BLaER1 (cell line): ENCODE data around the gene ARHGAP12.

Experiments
- H3K27ac ChIP-seq: shearing (Covaris generic); formaldehyde crosslinking; 2 replicates; pipeline ENCODE4 v1.8.1; 2022
- H3K27me3 ChIP-seq: shearing (Covaris generic); formaldehyde crosslinking; 2 replicates; pipeline ENCODE4 v1.8.1; 2022
- H3K36me3 ChIP-seq: shearing (Covaris generic); formaldehyde crosslinking; 2 replicates; pipeline ENCODE4 v1.8.1; 2022
- H3K4me1 ChIP-seq: shearing (Covaris generic); formaldehyde crosslinking; 2 replicates; pipeline ENCODE4 v1.8.1; 2022
- H3K4me2 ChIP-seq: shearing (Covaris generic); formaldehyde crosslinking; 2 replicates; pipeline ENCODE4 v1.8.1; 2022
- H3K4me3 ChIP-seq: shearing (Covaris generic); formaldehyde crosslinking; 2 replicates; pipeline ENCODE4 v1.8.1; 2022
- H3K9ac ChIP-seq: shearing (Covaris generic); formaldehyde crosslinking; 2 replicates; pipeline ENCODE4 v1.8.1; 2022
- H3K9me3 ChIP-seq: shearing (Covaris generic); formaldehyde crosslinking; 2 replicates; pipeline ENCODE4 v1.8.1; 2022
- H4K20me1 ChIP-seq: shearing (Covaris generic); formaldehyde crosslinking; 2 replicates; pipeline ENCODE4 v1.8.1; 2022
- Cebpa-rat ChIP-seq: shearing (Covaris generic); IDR thresholded peaks from 2 replicates; pipeline ENCODE4 v1.8.1; 2022

Gene ARHGAP12

GRCh38 chr10:31948021-31948420, 19.4 kb upstream of the ARHGAP12 start:
- TF ChIP-seq Cebpa-rat: no peak
- Histone ChIP-seq H3K36me3 (no peaks in the 10 kb centered on the region), H3K27me3 (no peaks in the 10 kb centered on the region), H3K4me1 (peaks cover 14% of the 10 kb centered on the region), H4K20me1 (no peaks in the 10 kb centered on the region), H3K4me2 (no peak overlapping the region), H3K4me3 (no peak overlapping the region), H3K27ac (no peak overlapping the region), H3K9ac (no peak overlapping the region), H3K9me3 (peaks cover 15% of the 10 kb centered on the region)

GRCh38 chr10:31947144-31947926, 18.7 kb upstream of the ARHGAP12 start:
- Histone ChIP-seq H3K4me2 (no peak overlapping the region), H3K9me3 (peaks cover 15% of the 10 kb centered on the region), H3K4me3 (no peak overlapping the region), H3K27ac (no peak overlapping the region), H3K9ac (no peak overlapping the region), H4K20me1 (no peaks in the 10 kb centered on the region), H3K36me3 (no peaks in the 10 kb centered on the region), H3K4me1 (peaks cover 8% of the 10 kb centered on the region), H3K27me3 (no peaks in the 10 kb centered on the region)
- no peak for TF ChIP-seq Cebpa-rat

- H3K4me1 ChIP-seq: no peaks in the 10 kb centered on the region
- H3K36me3 ChIP-seq: no peaks in the 10 kb centered on the region
- H3K9me3 ChIP-seq: peaks cover 7% of the 10 kb centered on the region
- H3K4me2 ChIP-seq: no peak overlapping the region
- H4K20me1 ChIP-seq: no peaks in the 10 kb centered on the region
- no peak overlapping the region for H3K27ac ChIP-seq
- no peak overlapping the region for H3K4me3 ChIP-seq
- no peaks in the 10 kb centered on the region for H3K27me3 ChIP-seq
- no peak overlapping the region for H3K9ac ChIP-seq
- no peak for TF ChIP-seq Cebpa-rat
Measured at GRCh38 chr10:31945392-31945791, 16.8 kb upstream of the ARHGAP12 start.

- Histone ChIP-seq H3K9ac (no peak overlapping the region), H3K4me2 (no peak overlapping the region)
Measured at GRCh38 chr10:31944071-31944433, 15.4 kb upstream of the ARHGAP12 start.

GRCh38 chr10:31942892-31943291, 14.3 kb upstream of the ARHGAP12 start:
- Histone ChIP-seq H4K20me1 (no peaks in the 10 kb centered on the region), H3K9me3 (no peaks in the 10 kb centered on the region), H3K27me3 (no peaks in the 10 kb centered on the region), H3K4me1 (no peaks in the 10 kb centered on the region), H3K4me3 (no peak overlapping the region), H3K36me3 (no peaks in the 10 kb centered on the region), H3K27ac (no peak overlapping the region), H3K9ac (no peak overlapping the region), H3K4me2 (no peak overlapping the region)
- no peak for TF ChIP-seq Cebpa-rat

More at GRCh38 chr10:31944071-31944433, 15.4 kb upstream of the ARHGAP12 start:
- H4K20me1 ChIP-seq: no peaks in the 10 kb centered on the region
- H3K36me3 ChIP-seq: no peaks in the 10 kb centered on the region
- no peak overlapping the region for H3K27ac ChIP-seq
- H3K4me1 ChIP-seq: no peaks in the 10 kb centered on the region
- no peak overlapping the region for H3K4me3 ChIP-seq
- TF ChIP-seq Cebpa-rat: no peak
- H3K9me3 ChIP-seq: no peaks in the 10 kb centered on the region
- H3K27me3 ChIP-seq: no peaks in the 10 kb centered on the region

- Histone ChIP-seq H3K4me1 (no peaks in the 10 kb centered on the region), H3K4me3 (no peak overlapping the region), H3K9me3 (no peaks in the 10 kb centered on the region), H3K27me3 (no peaks in the 10 kb centered on the region), H3K36me3 (no peaks in the 10 kb centered on the region), H3K4me2 (no peak overlapping the region), H3K27ac (no peak overlapping the region), H3K9ac (no peak overlapping the region), H4K20me1 (no peaks in the 10 kb centered on the region)
- no peak for TF ChIP-seq Cebpa-rat
Measured at GRCh38 chr10:31942435-31942834, 13.8 kb upstream of the ARHGAP12 start.

GRCh38 chr10:31940839-31941653, 12.4 kb upstream of the ARHGAP12 start:
- no peak overlapping the region for H3K27ac ChIP-seq
- H3K4me1 ChIP-seq: no peaks in the 10 kb centered on the region
- no peak overlapping the region for H3K9ac ChIP-seq
- no peak overlapping the region for H3K4me2 ChIP-seq
- H4K20me1 ChIP-seq: no peaks in the 10 kb centered on the region
- no peaks in the 10 kb centered on the region for H3K36me3 ChIP-seq
- H3K27me3 ChIP-seq: no peaks in the 10 kb centered on the region
- no peaks in the 10 kb centered on the region for H3K9me3 ChIP-seq
- TF ChIP-seq Cebpa-rat: no peak
- no peak overlapping the region for H3K4me3 ChIP-seq

- Histone ChIP-seq H3K4me2 (no peak overlapping the region), H3K4me3 (no peak overlapping the region), H3K27me3 (no peaks in the 10 kb centered on the region), H3K27ac (no peak overlapping the region), H4K20me1 (no peaks in the 10 kb centered on the region), H3K4me1 (no peaks in the 10 kb centered on the region), H3K9me3 (no peaks in the 10 kb centered on the region), H3K36me3 (no peaks in the 10 kb centered on the region), H3K9ac (no peak overlapping the region)
- TF ChIP-seq Cebpa-rat: no peak
Measured at GRCh38 chr10:31939797-31940708, 11.4 kb upstream of the ARHGAP12 start.

- H3K4me1 ChIP-seq: no peaks in the 10 kb centered on the region
Measured at GRCh38 chr10:31937371-31937770, 8.7 kb upstream of the ARHGAP12 start.

More at GRCh38 chr10:31937371-31937770, 8.7 kb upstream of the ARHGAP12 start:
- TF ChIP-seq Cebpa-rat: no peak
- Histone ChIP-seq H3K27ac (no peak overlapping the region), H3K9ac (no peak overlapping the region), H3K27me3 (no peaks in the 10 kb centered on the region), H3K9me3 (no peaks in the 10 kb centered on the region), H3K36me3 (no peaks in the 10 kb centered on the region), H4K20me1 (no peaks in the 10 kb centered on the region), H3K4me3 (no peak overlapping the region), H3K4me2 (no peak overlapping the region)
